Omental fat pad (tissue), 4 donors: Measurements from ENCODE around the gene SCRG1. TPM values are rescaled to one million over a fixed set of nuclear protein-coding genes. Genes with fewer than 3 reads are reported as not detected.
A peak's percentile ranks its signal among the peaks of the same experiment; 100 is the strongest.

Source experiments
- ATAC-seq: fragments of 150-250 bp; one replicate; pipeline ENCODE4 v1.9.1; 2016; ENCODE audit warnings: mild to moderate bottlenecking, moderate library complexity; ENCODE audit not compliant: low FRiP score
- DNase-seq: peaks from one replicate; pipeline ENCODE4 v3.0.0-alpha.2; 2019; ENCODE audit warnings: low spot score
- CTCF ChIP-seq, 3 donors: fragments of 450-650 bp; IDR thresholded peaks; one replicate each; pipeline ENCODE4 v1.5.1; 2016 to 2017; ENCODE audit warnings: antibody characterized with exemption in 3 of 3, mild to moderate bottlenecking in 3 of 3, moderate library complexity in 2 of 3
- small RNA-seq: library from RNA; depleted of rRNA; stranded (forward); fragments of <200 nt; gene quantifications from one replicate; pipeline ENCODE3, GENCODE V24; 2016
- total RNA-seq, 4 donors: library from RNA; depleted of rRNA; stranded (reverse); fragments of >200 nt; gene quantifications; one replicate each; pipeline ENCODE4 v1.1.0, GENCODE V29; 2016

Gene SCRG1
- total RNA-seq, 4 donors from 2014 or later: 0.25 to 0.79 (median 0.50) TPM

GRCh38 chr4:173346074-173346473 is 52.8 kb downstream of the SCRG1 start:
- no peak for TF ChIP-seq CTCF (IDR thresholded peaks at IDR 0.05)
- DNase-seq: no peak
- ATAC-seq: no peak

GRCh38 chr4:173345648-173346047 is 53.3 kb downstream of the SCRG1 start:
- no peak for TF ChIP-seq CTCF (IDR thresholded peaks at IDR 0.05)
- DNase-seq: no peak
- no peak for ATAC-seq

GRCh38 chr4:173343832-173344397 is 55.0 kb downstream of the SCRG1 start:
- DNase-seq: no peak
- no peak for ATAC-seq
- TF ChIP-seq CTCF (IDR thresholded peaks at IDR 0.05): no peak

DNA sequence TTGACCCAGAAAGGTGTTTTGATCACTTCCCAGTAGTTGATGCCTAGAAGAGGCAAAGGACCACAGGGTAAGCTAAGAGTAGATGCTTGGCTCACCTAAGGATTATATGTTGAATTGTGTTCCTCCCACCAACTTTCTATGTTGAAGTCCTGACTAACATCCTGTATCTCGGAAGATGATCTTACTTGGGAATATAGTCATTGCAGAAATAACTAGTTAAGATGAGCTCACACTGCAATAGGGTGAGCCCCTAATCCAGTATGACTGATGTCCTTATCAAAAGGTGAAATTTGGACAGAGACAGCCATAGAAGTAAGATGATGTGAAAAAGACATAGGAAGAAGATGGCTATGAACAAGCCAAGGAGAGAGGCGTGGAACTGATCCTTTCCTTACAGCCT is 61.5 kb downstream of the SCRG1 start:
- ATAC-seq: no peak
- DNase-seq: no peak
- TF ChIP-seq CTCF (IDR thresholded peaks at IDR 0.05): no peak

DNA sequence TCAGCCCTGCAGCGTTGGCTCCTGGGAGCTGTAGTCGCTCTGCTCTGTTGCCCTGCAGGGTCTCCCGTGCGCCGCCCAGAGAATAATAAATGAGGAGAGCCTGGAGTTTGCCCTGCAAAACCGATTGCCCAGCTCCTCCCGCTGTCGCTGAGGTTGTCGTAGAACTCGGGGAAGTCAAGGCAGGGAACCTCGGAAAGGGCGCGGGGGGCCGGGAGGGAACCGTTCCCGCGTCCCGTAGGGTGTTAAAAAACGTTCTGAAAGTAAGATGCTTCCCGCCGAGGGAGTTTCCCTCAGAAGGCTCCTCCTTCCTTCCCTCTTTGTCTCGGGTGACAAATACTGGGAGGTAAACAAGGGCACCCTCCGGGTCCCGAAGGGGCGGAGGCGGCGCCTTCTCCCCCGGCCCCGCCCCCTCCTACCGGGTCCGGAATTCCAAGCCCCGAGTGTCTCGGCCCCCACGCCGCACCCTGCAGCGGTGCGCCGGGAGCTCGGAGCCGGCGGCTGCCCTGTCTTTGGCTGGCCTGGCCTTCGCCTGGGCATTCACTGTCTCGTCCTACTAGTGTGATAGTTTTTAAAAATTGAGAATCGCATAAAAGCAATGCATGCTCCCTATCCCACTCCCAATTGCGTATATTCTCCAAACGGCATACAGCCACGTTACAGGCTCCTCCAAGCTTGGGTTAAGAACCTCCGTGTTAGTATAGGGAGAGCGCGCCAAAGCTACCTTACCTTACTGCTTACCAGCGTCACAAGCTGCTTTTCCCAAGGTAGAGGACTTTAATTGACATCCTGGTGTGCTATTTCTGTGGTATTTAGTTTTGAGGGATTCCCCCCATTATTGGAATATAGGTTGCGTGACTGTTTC is 63.8 kb downstream of the SCRG1 start:
- DNase-seq (no peak), ATAC-seq (peak; percentile 26)
- TF ChIP-seq CTCF (IDR thresholded peaks at IDR 0.05): no peak

Small RNA genes within 50 kb of the gene (small RNA-seq; reads per million reads assigned to genes)
- not detected for gene RNU6-1096P

Other genes starting within 250 kb of the SCRG1 start
- gene GALNT7, start 230.3 kb downstream of the SCRG1 start, total RNA-seq: 10 to 100 TPM in 2 of 4 donors, 1 to 10 TPM in 2; 7.6 to 11.4 (median 9.5) TPM
- 100 to 1,000 TPM in 1 of 4 donors, 10 to 100 TPM in 3; 32.5 to 109 (median 51.7) TPM for gene HMGB2, start 64.8 kb downstream of the SCRG1 start, total RNA-seq
- gene SAP30, start 28.2 kb downstream of the SCRG1 start, total RNA-seq: 10 to 100 TPM; 25.8 to 61.9 (median 32.7) TPM
- gene HAND2, start 131.1 kb upstream of the SCRG1 start, total RNA-seq: 10 to 100 TPM in 3 of 4 donors, 1 to 10 TPM in 1; 4.2 to 29.2 (median 12.3) TPM